ENCODE measurements around the gene CDC42BPG.

Gene CDC42BPG

GRCh38 chr11:64801561-64802369 is 42.7 kb downstream of the CDC42BPG start:
- no peak for DNase-seq

GRCh38 chr11:64801158-64801464 is 43.3 kb downstream of the CDC42BPG start:
- DNase-seq, result no peak

GRCh38 chr11:64800303-64801157 is 43.9 kb downstream of the CDC42BPG start:
- no peak for DNase-seq

GRCh38 chr11:64799623-64800302 is 44.7 kb downstream of the CDC42BPG start:
- peak; percentile 65 for DNase-seq

- no peak for DNase-seq
These were observed 45.2 kb downstream of the CDC42BPG start for GRCh38 chr11:64799256-64799622.

- DNase-seq, result no peak
These were observed 47.5 kb downstream of the CDC42BPG start for GRCh38 chr11:64796757-64797541.

GRCh38 chr11:64796047-64796756 is 48.3 kb downstream of the CDC42BPG start:
- no peak for DNase-seq

GRCh38 chr11:64794526-64794925 is 49.9 kb downstream of the CDC42BPG start:
- DNase-seq, result no peak

GRCh38 chr11:64793271-64794160 is 50.9 kb downstream of the CDC42BPG start:
- DNase-seq, result no peak

- no peak for DNase-seq
These were observed 52.0 kb downstream of the CDC42BPG start for GRCh38 chr11:64792482-64792881.

GRCh38 chr11:64791781-64792291 is 52.6 kb downstream of the CDC42BPG start:
- DNase-seq, result no peak

- no peak for DNase-seq
These were observed 54.0 kb downstream of the CDC42BPG start for GRCh38 chr11:64790205-64791095.

- DNase-seq, result no peak
These were observed 54.9 kb downstream of the CDC42BPG start for GRCh38 chr11:64789331-64790204.

GRCh38 chr11:64788321-64789215 is 55.9 kb downstream of the CDC42BPG start:
- DNase-seq, result no peak

GRCh38 chr11:64787526-64788320 is 56.7 kb downstream of the CDC42BPG start:
- no peak for DNase-seq

GRCh38 chr11:64786308-64786707 is 58.1 kb downstream of the CDC42BPG start:
- no peak for DNase-seq

Measured in NCI-H1092 treated with DMSO at 0.1 percent for 48 hours (cell line).